Measurements from ENCODE around the gene PROM2. TPM values are rescaled to one million over a fixed set of nuclear protein-coding genes. Genes with fewer than 3 reads are reported as not detected.

The PROM2 gene
- total RNA-seq, 2 experiments from 2014 or later, result 0.60 to 0.73 TPM

- ChIA-PET POLR2A (no interaction called here), CTCF (no interaction called here)
- no peak overlapping the region for H3K27ac ChIP-seq (ENCODE audit: low read depth in 1 of 2, low read length in 2 of 2)
- Mint-ChIP-seq H3K9me3 (no peaks in the 10 kb centered on the region), H3K27me3 (peaks cover 4% of the 10 kb centered on the region), H3K4me1 (ENCODE audit: low read depth) (no peaks in the 10 kb centered on the region), H3K27ac (no peak overlapping the region), H3K4me3 (no peak overlapping the region), H3K36me3 (ENCODE audit: low read depth) (no peaks in the 10 kb centered on the region)
- no peaks in the 10 kb centered on the region for H3K4me1 ChIP-seq (ENCODE audit: insufficient read depth, low read length)
- intact Hi-C loops (cut with DNase I, micrococcal nuclease), result no loop called here
- peaks cover 0 to 14% of the 10 kb centered on the region in 2 experiments for H3K9me3 ChIP-seq (ENCODE audit: control insufficient read depth in 1 of 2, insufficient read depth in 1 of 2, low read length in 2 of 2)
- TF ChIP-seq CTCF (IDR thresholded peaks at IDR 0.05), result no peak
- no peak overlapping the region for H3K4me3 ChIP-seq (ENCODE audit: low read length)
- H3K36me3 ChIP-seq (ENCODE audit: insufficient read depth, low read length), result no peaks in the 10 kb centered on the region
- H3K27me3 ChIP-seq (ENCODE audit: control insufficient read depth in 1 of 2, insufficient read depth in 2 of 2, low read length in 2 of 2), result no peaks in the 10 kb centered on the region
- ATAC-seq (ENCODE audit: poor library complexity) (no peak), DNase-seq (no peak)
These were observed 56.6 kb downstream of the PROM2 start for GRCh38 chr2:95330794-95331338.

GRCh38 chr2:95331606-95332005, 57.4 kb downstream of the PROM2 start:
- Histone ChIP-seq H3K36me3 (ENCODE audit: insufficient read depth, low read length) (no peaks in the 10 kb centered on the region), H3K27me3 (ENCODE audit: control insufficient read depth in 1 of 2, insufficient read depth in 2 of 2, low read length in 2 of 2) (no peaks in the 10 kb centered on the region), H3K9me3 (ENCODE audit: control insufficient read depth in 1 of 2, insufficient read depth in 1 of 2, low read length in 2 of 2) (peaks cover 0 to 10% of the 10 kb centered on the region in 2 experiments), H3K4me1 (ENCODE audit: insufficient read depth, low read length) (no peaks in the 10 kb centered on the region), H3K4me3 (ENCODE audit: low read length) (no peak overlapping the region), H3K27ac (ENCODE audit: low read depth in 1 of 2, low read length in 2 of 2) (no peak overlapping the region)
- no peak overlapping the region for H3K4me3 Mint-ChIP-seq
- intact Hi-C loops (cut with DNase I, micrococcal nuclease), result no loop called here
- ATAC-seq (ENCODE audit: poor library complexity) (no peak), DNase-seq (no peak)
- TF ChIP-seq CTCF (IDR thresholded peaks at IDR 0.05), result no peak
- H3K36me3 Mint-ChIP-seq (ENCODE audit: low read depth), result no peaks in the 10 kb centered on the region
- no peak overlapping the region for H3K27ac Mint-ChIP-seq
- ChIA-PET CTCF (no interaction called here), POLR2A (no interaction called here)
- peaks cover 4% of the 10 kb centered on the region for H3K27me3 Mint-ChIP-seq
- no peaks in the 10 kb centered on the region for H3K9me3 Mint-ChIP-seq
- H3K4me1 Mint-ChIP-seq (ENCODE audit: low read depth), result no peaks in the 10 kb centered on the region

- Mint-ChIP-seq H3K4me1 (ENCODE audit: low read depth) (no peaks in the 10 kb centered on the region), H3K27ac (no peak overlapping the region), H3K4me3 (no peak overlapping the region), H3K9me3 (no peaks in the 10 kb centered on the region), H3K36me3 (ENCODE audit: low read depth) (no peaks in the 10 kb centered on the region), H3K27me3 (peaks cover 4% of the 10 kb centered on the region)
- CTCF ChIA-PET, result no interaction called here
- H3K27ac ChIP-seq (ENCODE audit: low read depth in 1 of 2, low read length in 2 of 2), result no peak overlapping the region
- POLR2A ChIA-PET, result no interaction called here
- H3K4me3 ChIP-seq (ENCODE audit: low read length), result no peak overlapping the region
- no peaks in the 10 kb centered on the region for H3K36me3 ChIP-seq (ENCODE audit: insufficient read depth, low read length)
- no peaks in the 10 kb centered on the region for H3K27me3 ChIP-seq (ENCODE audit: control insufficient read depth in 1 of 2, insufficient read depth in 2 of 2, low read length in 2 of 2)
- no peaks in the 10 kb centered on the region for H3K4me1 ChIP-seq (ENCODE audit: insufficient read depth, low read length)
- DNase-seq, result no peak
- intact Hi-C loops (cut with DNase I, micrococcal nuclease), result no loop called here
- H3K9me3 ChIP-seq (ENCODE audit: control insufficient read depth in 1 of 2, insufficient read depth in 1 of 2, low read length in 2 of 2), result peaks cover 0 to 9% of the 10 kb centered on the region in 2 experiments
- no peak for ATAC-seq (ENCODE audit: poor library complexity)
- TF ChIP-seq CTCF (IDR thresholded peaks at IDR 0.05), result no peak
These were observed 57.8 kb downstream of the PROM2 start for GRCh38 chr2:95332036-95332435.
